ENCODE data around the gene GMEB2.
A peak's percentile ranks its signal among the peaks of the same experiment; 100 is the strongest.
"Not testable (repeated sequence)": the region's sequence is repeated elsewhere in the genome, so short reads cannot be mapped to it uniquely, and the experiment has no call there.

Gene GMEB2

GRCh38 chr20:63635431-63636141, 8.7 kb upstream of the GMEB2 start:
- DNase-seq = no peak

- DNase-seq = no peak
Measured at GRCh38 chr20:63633732-63634131, 6.8 kb upstream of the GMEB2 start.

- not testable (repeated sequence) for DNase-seq
Measured at GRCh38 chr20:63631426-63631825, 4.5 kb upstream of the GMEB2 start.

GRCh38 chr20:63630956-63631355, 4.1 kb upstream of the GMEB2 start:
- not testable (repeated sequence) for DNase-seq

- peak; percentile 77 to 94 for DNase-seq
Measured at GRCh38 chr20:63628246-63628975, 1.5 kb upstream of the GMEB2 start.

GRCh38 chr20:63627751-63628245, 897 bp upstream of the GMEB2 start:
- DNase-seq = no peak

GRCh38 chr20:63627129-63627750, 339 bp upstream of the GMEB2 start:
- DNase-seq = peak; percentile 72 to 91

- peak in 1 of 2 experiments; percentile 20 for DNase-seq
Measured at GRCh38 chr20:63625771-63626423, 1.0 kb downstream of the GMEB2 start.

- DNase-seq = no peak
Measured at GRCh38 chr20:63624486-63624885, 2.4 kb downstream of the GMEB2 start.

- no peak for DNase-seq
Measured at GRCh38 chr20:63622732-63623131, 4.2 kb downstream of the GMEB2 start.

- DNase-seq = no peak
Measured at GRCh38 chr20:63622096-63622495, 4.8 kb downstream of the GMEB2 start.

- no peak for DNase-seq
Measured at GRCh38 chr20:63620991-63621390, 5.9 kb downstream of the GMEB2 start.

GRCh38 chr20:63619505-63619904, 7.4 kb downstream of the GMEB2 start:
- DNase-seq = no peak

GRCh38 chr20:63619086-63619485, 7.8 kb downstream of the GMEB2 start:
- no peak for DNase-seq

- DNase-seq = no peak
Measured at GRCh38 chr20:63618291-63618980, 8.5 kb downstream of the GMEB2 start.

- DNase-seq = no peak
Measured at GRCh38 chr20:63617876-63618265, 9.0 kb downstream of the GMEB2 start.

GRCh38 chr20:63617092-63617875, 9.6 kb downstream of the GMEB2 start:
- DNase-seq = no peak

- not testable (repeated sequence) for DNase-seq
Measured at GRCh38 chr20:63613863-63614594, 12.9 kb downstream of the GMEB2 start.

GRCh38 chr20:63612276-63612931, 14.5 kb downstream of the GMEB2 start:
- DNase-seq = no peak

GRCh38 chr20:63611646-63612045, 15.3 kb downstream of the GMEB2 start:
- DNase-seq = no peak

Data from SW 1271 (cell line).